GM21367 (cell line): Measurements from ENCODE around the gene FADS1.

Source experiments
- ATAC-seq: cut with Tn5 transposase; IDR thresholded peaks from one replicate; pipeline ENCODE4 v1.9.1; 2021; ENCODE audit not compliant: unreplicated experiment

Gene FADS1

DNA sequence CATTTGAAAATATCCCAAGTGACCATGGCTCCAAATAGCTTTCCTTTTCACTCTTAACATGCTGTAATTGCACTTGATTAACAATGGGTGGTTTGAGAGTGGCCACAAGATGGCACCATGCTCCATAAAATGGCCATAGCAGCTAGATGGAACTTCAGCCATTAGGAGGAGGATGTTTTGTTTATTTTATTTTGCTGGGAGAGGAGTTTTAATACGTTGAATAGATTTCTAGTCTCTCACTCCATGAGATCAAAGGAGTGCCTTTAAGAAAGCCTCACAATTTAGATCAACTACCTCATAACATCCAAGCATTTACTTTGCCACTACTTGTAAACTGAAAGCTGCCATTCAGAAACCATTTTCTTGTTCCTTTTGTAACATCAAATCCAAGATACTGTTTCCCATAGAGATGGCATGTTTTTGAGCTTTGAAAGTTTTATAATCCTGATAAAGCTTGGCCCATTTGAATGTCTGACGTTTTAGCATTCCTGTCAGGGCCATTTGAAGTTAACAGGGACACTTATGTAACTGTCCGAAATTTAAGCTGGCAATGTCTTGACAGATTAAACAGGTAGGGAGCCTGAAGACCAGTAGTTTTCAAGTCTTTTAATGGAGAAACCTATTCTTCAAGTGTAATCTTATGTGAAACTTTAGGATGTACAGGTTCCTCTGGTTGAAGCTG is 19.4 kb downstream of the FADS1 start:
- no peak for ATAC-seq

GRCh38 chr11:61795876-61796526 is 20.8 kb downstream of the FADS1 start:
- ATAC-seq = no peak

DNA sequence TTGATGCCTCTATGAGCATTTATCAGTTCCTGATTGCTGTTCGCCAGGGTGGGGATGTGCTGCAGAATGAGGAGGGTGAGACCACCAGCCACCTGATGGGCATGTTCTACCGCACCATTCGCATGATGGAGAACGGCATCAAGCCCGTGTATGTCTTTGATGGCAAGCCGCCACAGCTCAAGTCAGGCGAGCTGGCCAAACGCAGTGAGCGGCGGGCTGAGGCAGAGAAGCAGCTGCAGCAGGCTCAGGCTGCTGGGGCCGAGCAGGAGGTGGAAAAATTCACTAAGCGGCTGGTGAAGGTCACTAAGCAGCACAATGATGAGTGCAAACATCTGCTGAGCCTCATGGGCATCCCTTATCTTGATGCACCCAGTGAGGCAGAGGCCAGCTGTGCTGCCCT is 21.3 kb downstream of the FADS1 start:
- no peak for ATAC-seq

GRCh38 chr11:61794579-61794978 is 22.2 kb downstream of the FADS1 start:
- ATAC-seq = no peak

DNA sequence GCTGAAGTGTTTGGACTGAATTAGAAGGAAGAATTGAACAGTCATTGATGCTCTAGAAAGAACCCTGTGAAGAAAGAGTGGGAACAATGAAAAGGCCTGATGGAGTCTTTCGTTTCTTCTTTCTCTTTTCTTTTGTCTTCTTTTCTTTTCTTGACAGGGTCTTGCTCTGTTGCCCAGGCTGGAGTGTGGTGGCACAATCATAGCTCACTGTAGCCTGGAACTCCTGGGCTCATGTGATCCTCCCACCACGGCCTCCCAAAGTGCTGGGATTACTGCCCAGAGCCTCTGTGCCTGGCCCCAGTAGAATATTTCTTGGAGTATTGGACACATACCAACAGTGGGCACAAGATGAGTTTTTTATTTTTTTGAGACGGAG is 23.0 kb downstream of the FADS1 start:
- ATAC-seq = no peak

DNA sequence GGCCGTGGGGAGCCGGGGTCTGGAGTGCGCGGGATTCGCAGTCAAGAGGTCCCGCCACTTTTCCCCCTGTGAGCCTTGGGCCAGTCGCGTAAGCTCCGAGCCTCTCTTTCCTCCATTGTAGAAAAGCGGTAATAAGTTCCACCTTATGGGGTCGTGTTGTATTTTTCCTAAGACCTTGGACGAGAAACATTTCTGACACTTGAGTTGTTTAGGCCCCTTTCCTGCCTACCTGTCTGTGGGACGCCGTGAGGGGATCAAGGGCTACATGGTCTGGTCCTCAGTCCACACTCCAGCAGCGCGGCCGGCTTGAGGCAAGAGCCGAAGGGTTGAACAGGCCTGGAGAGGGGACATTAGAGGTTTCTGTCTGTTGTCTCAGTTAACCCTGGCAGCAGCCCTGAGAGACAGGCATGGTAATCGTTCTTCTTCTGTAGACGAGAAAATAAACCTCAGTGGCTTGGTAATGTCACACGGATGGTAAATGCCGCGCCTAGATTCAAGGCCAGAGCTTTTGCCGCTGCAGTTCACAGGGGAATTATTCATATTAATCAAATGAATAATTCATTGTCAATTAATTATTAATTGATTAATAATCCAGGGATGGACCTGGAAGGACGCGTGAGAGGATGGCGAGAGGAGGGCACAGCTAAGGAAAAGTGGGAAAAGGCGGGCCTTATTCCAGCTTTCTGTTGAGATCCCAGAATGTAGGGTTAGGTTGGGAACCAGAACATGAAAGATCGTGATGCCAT is 23.5 kb downstream of the FADS1 start:
- peak; percentile 18 for ATAC-seq

DNA sequence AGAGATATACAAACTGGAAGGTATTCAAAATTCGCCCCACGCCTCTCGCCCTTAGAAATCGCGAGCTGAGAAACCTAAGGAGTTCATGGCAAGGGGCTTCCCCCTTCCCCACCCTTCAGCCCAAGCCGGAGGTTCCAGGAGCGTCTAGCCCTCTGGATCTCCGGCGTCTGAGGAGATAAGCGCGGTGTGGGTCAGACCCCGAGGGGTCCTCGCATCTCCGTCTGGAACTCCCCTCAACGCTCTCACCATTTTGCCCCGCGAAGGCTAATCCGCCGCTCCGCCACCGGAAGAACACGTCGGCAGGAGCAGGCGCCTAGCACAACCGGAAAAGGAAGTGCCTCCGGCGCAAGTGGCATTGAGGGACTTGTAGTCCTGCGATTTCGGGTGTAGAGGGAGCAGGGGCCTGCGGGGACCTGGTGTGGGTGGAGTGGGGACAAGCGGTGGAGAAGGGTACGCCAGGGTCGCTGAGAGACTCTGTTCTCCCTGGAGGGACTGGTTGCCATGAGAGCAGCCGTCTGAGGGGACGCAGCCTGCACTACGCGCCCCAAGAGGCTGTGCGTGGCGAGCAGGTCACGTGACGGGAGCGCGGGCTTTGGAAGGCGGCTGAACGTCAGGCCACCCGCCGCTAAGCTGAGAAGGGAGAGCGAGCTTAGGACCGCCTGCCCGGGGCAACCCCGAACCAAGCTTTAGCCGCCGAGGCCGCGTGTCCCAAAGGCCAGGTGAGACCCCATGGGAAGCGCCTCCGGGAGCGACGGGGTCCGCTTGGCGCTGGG is 24.3 kb downstream of the FADS1 start, which contains the start of the genes FEN1 and TMEM258:
Gene FEN1 (plus strand): TSS at position 602 of the 773 bp plus-strand sequence. CDS start 2,451 bp downstream, outside the sequence.
Gene TMEM258 (minus strand): TSS at position 290 of the 773 bp plus-strand sequence. CDS start 41 bp downstream, at position 249.
- peak; percentile 72 for ATAC-seq

- ATAC-seq = no peak
These were observed 25.0 kb downstream of the FADS1 start for GRCh38 chr11:61791737-61792309.

DNA sequence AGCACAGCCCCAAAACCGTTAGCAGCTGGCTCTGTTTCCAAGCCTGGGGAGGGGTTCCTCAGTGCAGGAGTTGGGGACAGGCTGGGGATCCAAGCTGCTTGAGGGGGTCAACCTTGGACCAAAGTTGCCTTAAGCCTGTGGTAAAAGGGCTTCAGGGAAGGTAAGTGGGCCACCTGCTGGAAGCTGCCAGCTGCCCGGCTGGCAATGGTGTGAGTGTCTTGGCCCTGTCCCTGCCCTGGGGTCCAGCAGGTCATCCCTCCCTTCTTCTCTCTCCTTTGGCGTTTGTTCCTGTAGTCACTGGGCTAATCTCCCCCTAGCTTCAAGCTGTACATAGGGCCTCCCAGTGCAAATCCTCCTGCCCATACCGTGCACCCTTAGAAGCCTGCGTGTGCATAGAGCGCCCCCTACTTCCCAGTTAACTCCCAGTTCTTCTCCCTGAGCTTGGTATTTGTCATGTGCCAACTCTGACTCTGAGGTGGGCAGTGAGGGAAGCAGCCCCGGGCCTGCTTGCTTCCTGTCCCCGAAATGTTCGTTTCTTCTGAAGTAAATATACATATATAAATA is 28.8 kb downstream of the FADS1 start:
- no peak for ATAC-seq

DNA sequence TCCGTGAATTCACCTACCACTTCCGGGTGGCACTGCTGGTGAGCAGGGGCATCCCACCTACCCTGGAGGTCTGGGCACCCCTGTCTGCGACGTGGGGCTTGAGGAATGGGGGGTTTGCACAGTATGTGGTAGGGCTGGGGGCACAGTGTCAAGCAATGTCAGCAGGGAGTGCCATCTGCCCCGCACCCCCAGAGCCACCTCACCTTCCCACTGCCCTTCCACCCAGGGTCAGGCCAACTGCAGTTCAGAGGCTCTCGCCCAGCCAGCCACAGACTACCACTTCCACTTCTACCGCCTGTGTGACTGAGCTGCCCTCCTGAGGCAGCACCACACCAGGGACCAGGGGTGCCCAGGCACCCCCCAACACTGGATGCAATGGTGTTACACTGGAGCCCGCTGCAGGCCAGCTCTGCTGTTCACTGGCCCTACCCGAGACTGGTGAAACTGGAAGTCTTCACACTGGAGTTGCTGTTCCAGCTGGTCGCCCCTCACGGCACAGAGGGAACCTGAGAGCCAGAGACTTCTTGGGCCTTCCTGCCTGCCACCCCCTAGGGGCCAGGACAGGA is 30.9 kb downstream of the FADS1 start:
- no peak for ATAC-seq

- ATAC-seq = no peak
These were observed 32.3 kb downstream of the FADS1 start for GRCh38 chr11:61784506-61784805.

- no peak for ATAC-seq
These were observed 32.9 kb downstream of the FADS1 start for GRCh38 chr11:61783717-61784505.

- ATAC-seq = no peak
These were observed 34.0 kb downstream of the FADS1 start for GRCh38 chr11:61782841-61783240.

DNA sequence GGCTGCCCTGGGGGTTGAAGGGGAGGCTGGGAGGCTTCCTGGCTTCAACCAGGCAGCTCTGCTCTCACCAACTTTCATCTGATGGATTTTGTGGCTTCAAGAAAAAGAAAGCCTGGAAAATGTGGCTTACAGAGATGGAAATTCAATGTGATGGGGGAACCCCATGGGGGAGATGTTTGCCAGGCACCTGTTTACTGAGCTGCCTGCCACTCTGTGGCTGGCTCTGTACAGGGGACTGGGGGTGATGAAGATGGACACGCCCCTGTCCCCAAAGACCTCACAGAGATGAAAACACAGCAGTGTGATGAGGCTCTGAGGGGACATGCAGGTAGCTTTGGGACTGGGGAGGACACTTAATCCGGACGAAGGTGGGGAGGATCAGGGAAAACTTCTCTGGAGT is 34.5 kb downstream of the FADS1 start:
- no peak for ATAC-seq

- ATAC-seq = no peak
These were observed 35.2 kb downstream of the FADS1 start for GRCh38 chr11:61781585-61781984.

DNA sequence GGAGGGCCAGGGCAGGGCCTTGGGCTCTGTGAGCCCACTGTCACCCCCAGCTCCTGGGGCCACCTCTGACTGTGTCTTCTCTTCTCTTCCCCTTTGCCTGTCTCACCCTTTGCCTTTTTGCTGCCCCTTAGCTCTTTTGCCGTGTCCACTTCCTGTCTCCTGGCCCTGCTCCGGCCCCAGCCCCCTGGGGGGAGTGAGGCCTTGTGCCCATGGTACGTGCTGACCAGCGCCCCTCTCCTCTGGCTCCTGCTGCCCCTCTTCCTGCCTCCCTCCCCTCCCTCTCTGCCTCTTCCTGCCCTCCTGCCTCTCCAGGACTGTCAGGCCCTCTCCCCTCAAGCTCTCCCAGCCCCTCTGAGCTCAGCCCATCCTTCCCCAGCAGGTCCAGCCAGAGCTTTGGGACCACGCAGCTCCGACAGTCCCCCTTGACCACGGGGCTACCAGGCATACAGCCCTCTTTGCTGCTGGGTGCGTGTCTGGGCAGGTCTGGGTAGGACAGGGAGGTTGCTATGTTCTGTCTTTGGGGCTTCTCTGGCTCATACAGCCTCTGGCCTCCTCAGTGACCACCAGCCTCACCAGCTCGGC is 36.1 kb downstream of the FADS1 start:
- no peak for ATAC-seq

GRCh38 chr11:61779666-61780525 is 36.9 kb downstream of the FADS1 start:
- ATAC-seq = no peak

DNA sequence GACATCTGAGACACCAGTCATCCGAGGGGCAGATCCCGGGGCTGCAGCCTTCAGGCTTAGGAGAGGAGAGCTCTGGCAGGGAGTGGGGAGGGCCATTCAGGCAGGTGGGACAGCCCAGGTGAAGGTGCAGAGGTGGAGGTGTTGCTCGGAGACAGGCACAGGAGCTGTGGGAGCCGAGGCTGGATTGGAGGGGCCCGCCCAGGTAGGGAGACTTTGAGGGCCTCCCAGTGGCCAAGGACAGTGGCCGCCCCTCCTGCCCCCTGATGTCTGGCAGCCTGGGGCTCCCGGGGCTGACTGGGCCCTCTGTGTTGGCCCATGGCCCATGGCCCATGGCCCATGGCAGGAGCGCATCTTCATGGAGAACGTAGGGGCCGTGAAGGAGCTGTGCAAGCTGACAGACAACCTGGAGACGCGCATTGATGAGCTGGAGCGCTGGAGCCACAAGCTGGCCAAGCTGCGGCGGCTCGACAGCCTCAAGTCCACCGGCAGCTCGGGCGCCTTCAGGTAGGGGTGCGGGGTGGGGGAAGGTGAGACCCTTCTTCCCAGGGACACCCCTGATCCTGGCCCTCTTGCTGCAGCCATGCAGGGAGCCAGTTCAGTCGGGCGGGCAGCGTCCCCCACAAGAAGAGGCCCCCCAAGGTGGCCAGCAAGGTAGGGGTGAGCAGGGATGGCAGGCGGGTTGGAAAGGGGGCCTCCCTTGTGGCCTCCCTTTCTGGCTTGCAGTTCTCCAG is 37.7 kb downstream of the FADS1 start:
- ATAC-seq = no peak
